IMR-90 (cell line): ENCODE results near the gene TLCD2. TPM values are rescaled to one million over a fixed set of nuclear protein-coding genes. Genes with fewer than 3 reads are reported as not detected.

Source experiments
- ATAC-seq: fragments of 200-7000 bp; cut with Tn5 transposase; 2 replicates; pipeline ENCODE4 v1.9.1; 2020; ENCODE audit warnings: low read depth, mild to moderate bottlenecking, moderate library complexity
- BruUV-seq: library from RNA; stranded (reverse); fragments of 400-500 nt; replicated peaks from 2 replicates; lab custom pipeline; 2021; lab: Mats Ljungman, UMichigan
- CTCF ChIA-PET: fragments of 300-600 bp; formaldehyde crosslinking; extraction: SDS; loops from one replicate; lab custom pipeline; 2021; ENCODE audit warnings: antibody characterized with exemption; lab: Yijun Ruan, JAX
- POLR2A ChIA-PET: fragments of 300-600 bp; sonication (Branson Sonifier 250); formaldehyde crosslinking; loops from one replicate; lab custom pipeline; 2022; ENCODE audit warnings: antibody characterized with exemption; ENCODE audit not compliant: unreplicated experiment; lab: Charles Lee
- DNase-seq: peaks from one replicate; pipeline ENCODE4 v3.0.0; 2013
- H2AFZ ChIP-seq: replicated peaks from 2 replicates; pipeline ENCODE3; 2013; ENCODE audit warnings: low read length, mild to moderate bottlenecking; ENCODE audit not compliant: poor library complexity
- H2AK5ac ChIP-seq: 2 replicates; pipeline ENCODE4 v1.6.1; 2013; ENCODE audit warnings: low read depth, low read length, inconsistent platforms
- H2AK9ac ChIP-seq: replicated peaks from 2 replicates; pipeline ENCODE3; 2013; ENCODE audit warnings: mild to moderate bottlenecking, low read depth, low read length, moderate library complexity; ENCODE audit not compliant: poor library complexity
- H2BK120ac ChIP-seq: 2 replicates; pipeline ENCODE4 v1.6.1; 2013; ENCODE audit warnings: low read depth, low read length, inconsistent platforms
- H2BK15ac ChIP-seq: 3 replicates; pipeline ENCODE4 v1.6.1; 2013; ENCODE audit warnings: low read depth, low read length, inconsistent platforms
- H2BK20ac ChIP-seq: 2 replicates; pipeline ENCODE4 v1.6.1; 2013; ENCODE audit warnings: low read depth, mild to moderate bottlenecking, inconsistent platforms, low read length, moderate library complexity
- H2BK5ac ChIP-seq: 2 replicates; pipeline ENCODE4 v1.6.1; 2013; ENCODE audit warnings: mild to moderate bottlenecking, low read depth, low read length, inconsistent platforms; ENCODE audit not compliant: poor library complexity, severe bottlenecking
- H3K14ac ChIP-seq: replicated peaks from 2 replicates; pipeline ENCODE4 v1.6.1; 2013; ENCODE audit warnings: low read depth, low read length, inconsistent platforms
- H3K18ac ChIP-seq: 2 replicates; pipeline ENCODE4 v1.6.1; 2013; ENCODE audit warnings: low read depth, low read length, control low read depth
- H3K23ac ChIP-seq: 2 replicates; pipeline ENCODE4 v1.6.1; 2013; ENCODE audit warnings: low read depth, low read length, inconsistent platforms
- H3K27ac ChIP-seq: 2 replicates; pipeline ENCODE4 v1.5.1; 2013; ENCODE audit warnings: mild to moderate bottlenecking, control low read depth, low read length; ENCODE audit not compliant: insufficient read depth
- H3K27me3 ChIP-seq: 2 replicates; pipeline ENCODE4 v1.6.1; 2013; ENCODE audit warnings: low read length; ENCODE audit not compliant: control insufficient read depth, insufficient read depth
- H3K36me3 ChIP-seq: 2 replicates; pipeline ENCODE4 v1.6.1; 2013; ENCODE audit warnings: low read length, mixed read lengths; ENCODE audit not compliant: control insufficient read depth, insufficient read depth
- H3K4ac ChIP-seq: 2 replicates; pipeline ENCODE4 v1.6.1; 2013; ENCODE audit warnings: low read depth, low read length, inconsistent platforms
- H3K4me1 ChIP-seq: 2 replicates; pipeline ENCODE4 v1.6.1; 2013; ENCODE audit warnings: low read length, mixed read lengths; ENCODE audit not compliant: control insufficient read depth, insufficient read depth
- H3K4me2 ChIP-seq: 2 replicates; pipeline ENCODE4 v1.6.1; 2013; ENCODE audit warnings: low read depth, mild to moderate bottlenecking, control low read depth, low read length, moderate library complexity
- H3K4me3 ChIP-seq: 2 replicates; pipeline ENCODE4 v1.5.1; 2013; ENCODE audit warnings: low read depth, mild to moderate bottlenecking, control low read depth, low read length, moderate library complexity; ENCODE audit not compliant: insufficient read depth
- H3K56ac ChIP-seq: 2 replicates; pipeline ENCODE4 v1.6.1; 2013; ENCODE audit warnings: low read length, inconsistent platforms; ENCODE audit not compliant: insufficient read depth; ENCODE audit errors: extremely low read depth
- H3K79me1 ChIP-seq, 2 experiments: 2 replicates each; pipeline ENCODE4 v1.6.1; 2013; ENCODE audit warnings: low read length in 2 of 2, inconsistent platforms in 1 of 2, low read depth in 1 of 2
- H3K9ac ChIP-seq: 2 replicates; pipeline ENCODE4 v1.6.1; 2013; ENCODE audit warnings: low read depth, low read length, control low read depth
- H3K9me1 ChIP-seq: 2 replicates; pipeline ENCODE4 v1.6.1; 2013; ENCODE audit warnings: low read length, inconsistent platforms; ENCODE audit not compliant: insufficient read depth
- H3K9me3 ChIP-seq: 2 replicates; pipeline ENCODE4 v1.6.1; 2013; ENCODE audit warnings: low read length; ENCODE audit not compliant: control insufficient read depth, insufficient read depth
- H4K20me1 ChIP-seq: 2 replicates; pipeline ENCODE4 v1.6.1; 2013; ENCODE audit warnings: low read length, inconsistent platforms; ENCODE audit not compliant: insufficient read depth
- H4K5ac ChIP-seq: 2 replicates; pipeline ENCODE4 v1.6.1; 2013; ENCODE audit warnings: mild to moderate bottlenecking, low read depth, low read length, control low read depth
- H4K8ac ChIP-seq, 2 experiments: 2 replicates each; pipeline ENCODE4 v1.6.1; 2013; ENCODE audit warnings: low read depth in 2 of 2, low read length in 2 of 2, control low read depth in 1 of 2, inconsistent platforms in 1 of 2
- H4K91ac ChIP-seq: 2 replicates; pipeline ENCODE4 v1.6.1; 2013; ENCODE audit warnings: low read depth, low read length, inconsistent platforms; ENCODE audit not compliant: insufficient read depth
- SMC3 ChIP-seq: fragments of 150-350 bp; IDR thresholded peaks from 2 replicates; pipeline ENCODE4 v1.6.1; 2016; ENCODE audit warnings: low read depth, mild to moderate bottlenecking, antibody characterized with exemption, low read length, moderate library complexity
- WGBS, 2 experiments: methylation state at CpG; one replicate each; pipeline versions ENCODE4 v1.1.5 to v1.1.7; 2013; ENCODE audit warnings: missing lambda C conversion rate in 2 of 2; ENCODE audit not compliant: insufficient read length in 1 of 2; ENCODE audit errors: extremely low coverage in 2 of 2; 5-methylcytosine and 5-hydroxymethylcytosine counted together
- dilution Hi-C: fragments of 300-500 bp; cut with HindIII; formaldehyde crosslinking; loops from one replicate; pipeline ENCODE4 v1.14.3; 2018; ENCODE audit warnings: low sequenced_read_pairs; ENCODE audit not compliant: unreplicated experiment
- in situ Hi-C: fragments of 300-500 bp; cut with MboI; formaldehyde crosslinking; loops from 3 replicates; pipeline ENCODE4 v1.14.3; 2019; ENCODE audit warnings: low sequenced_read_pairs, inconsistent platforms, mixed read lengths
- intact Hi-C: fragments of 100-400 bp; cut with micrococcal nuclease; formaldehyde crosslinking; loops from 2 replicates; pipeline ENCODE4 v1.10.0; 2022
- polyA plus RNA-seq, 3 experiments: library from polyadenylated mRNA; depleted of rRNA; stranded (reverse); fragments of >200 nt; gene quantifications; 2 replicates each; pipeline ENCODE4 v1.2.3, GENCODE V29; 2012; ENCODE audit warnings: low replicate concordance in 1 of 3
- total RNA-seq: library from RNA; depleted of rRNA; stranded (reverse); fragments of >200 nt; gene quantifications from 2 replicates; pipeline ENCODE4 v1.2.3, GENCODE V29; 2012

TLCD2 gene
- total and polyA plus RNA-seq, 2 of the 4 experiments (the other 2 are of a cell fraction), result 0.72 to 1.2 TPM

DNA sequence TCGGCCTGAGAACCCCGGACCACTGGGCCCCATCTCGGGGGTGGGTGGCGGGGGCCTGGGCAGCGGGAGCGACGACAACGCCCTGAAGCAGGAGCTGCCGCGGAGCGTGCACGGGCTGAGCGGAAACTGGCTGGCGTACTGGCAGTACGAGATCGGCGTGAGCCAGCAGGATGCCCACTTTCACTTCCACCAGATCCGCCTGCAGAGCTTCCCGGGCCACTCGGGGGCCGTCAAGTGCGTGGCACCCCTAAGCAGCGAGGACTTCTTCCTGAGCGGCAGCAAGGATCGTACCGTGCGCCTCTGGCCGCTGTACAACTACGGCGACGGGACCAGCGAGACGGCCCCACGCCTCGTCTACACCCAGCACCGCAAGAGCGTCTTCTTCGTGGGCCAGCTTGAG is 23.6 kb upstream of the TLCD2 start:
- Histone ChIP-seq H3K9ac (no peak overlapping the region), H4K20me1 (no peaks in the 10 kb centered on the region), H2AK9ac (no peak overlapping the region), H2AFZ (no peak overlapping the region), H2BK120ac (no peak overlapping the region), H3K27ac (no peak overlapping the region), H3K18ac (no peak overlapping the region), H3K79me1 (peaks cover 0 to 13% of the 10 kb centered on the region in 2 experiments; a peak in 1 of 4 replicates), H3K14ac (no peak overlapping the region), H2AK5ac (no peak overlapping the region), H3K9me1 (peaks cover 5% of the 10 kb centered on the region; the same call in 1 of the 2 replicates), H3K9me3 (no peaks in the 10 kb centered on the region), H3K4me3 (no peak overlapping the region), H4K8ac (no peak overlapping the region), H3K4ac (no peak overlapping the region), H3K23ac (no peak overlapping the region), H2BK20ac (no peak overlapping the region), H3K4me1 (peaks cover 8% of the 10 kb centered on the region), H4K91ac (no peak overlapping the region), H3K4me2 (no peak overlapping the region), H2BK15ac (no peak overlapping the region), H3K27me3 (no peaks in the 10 kb centered on the region), H3K36me3 (peaks cover 26% of the 10 kb centered on the region), H2BK5ac (no peak overlapping the region), H3K56ac (no peak overlapping the region), H4K5ac (no peak overlapping the region)
- TF ChIP-seq SMC3, result no peak
- in situ Hi-C loops, result no loop called here
- ChIA-PET CTCF (no interaction called here), POLR2A (interaction anchor here (0.6 kb wide), 1 partner anchor 17 kb away, joined by 3 read pairs; no protein-coding TSS in a partner anchor)
- intact Hi-C loops, result no loop called here
- dilution Hi-C loops, result no loop called here
- WGBS, 2 experiments, result 90% methylated on average over 25 of the region's 38 CpGs; no CpG with 5 or more reads in 1 of the 2 experiments
- ATAC-seq (no peak), DNase-seq (no peak)
- BruUV-seq, result no TSS peak
